ENCODE data around the gene NCKAP1. TPM values are rescaled to one million over a fixed set of nuclear protein-coding genes. Genes with fewer than 3 reads are reported as not detected.
A peak's percentile ranks its signal among the peaks of the same experiment; 100 is the strongest.
"Not testable (repeated sequence)": the region's sequence is repeated elsewhere in the genome, so short reads cannot be mapped to it uniquely, and the experiment has no call there.

NCKAP1 gene
- total and polyA plus RNA-seq, 2 experiments from 2014 or later, result 81.7 to 90.4 TPM

GRCh38 chr2:182982941-182983340 lies 55.3 kb downstream of the NCKAP1 start:
- peak overlapping the region; percentile 71 for H3K27ac ChIP-seq
- peaks cover 60% of the 10 kb centered on the region for H3K36me3 ChIP-seq
- no peak for DNase-seq (ENCODE audit: low read depth in 1 of 2, low spot score in 1 of 2)
- no peaks in the 10 kb centered on the region for H3K27me3 ChIP-seq
- TF ChIP-seq, protein P1, sequence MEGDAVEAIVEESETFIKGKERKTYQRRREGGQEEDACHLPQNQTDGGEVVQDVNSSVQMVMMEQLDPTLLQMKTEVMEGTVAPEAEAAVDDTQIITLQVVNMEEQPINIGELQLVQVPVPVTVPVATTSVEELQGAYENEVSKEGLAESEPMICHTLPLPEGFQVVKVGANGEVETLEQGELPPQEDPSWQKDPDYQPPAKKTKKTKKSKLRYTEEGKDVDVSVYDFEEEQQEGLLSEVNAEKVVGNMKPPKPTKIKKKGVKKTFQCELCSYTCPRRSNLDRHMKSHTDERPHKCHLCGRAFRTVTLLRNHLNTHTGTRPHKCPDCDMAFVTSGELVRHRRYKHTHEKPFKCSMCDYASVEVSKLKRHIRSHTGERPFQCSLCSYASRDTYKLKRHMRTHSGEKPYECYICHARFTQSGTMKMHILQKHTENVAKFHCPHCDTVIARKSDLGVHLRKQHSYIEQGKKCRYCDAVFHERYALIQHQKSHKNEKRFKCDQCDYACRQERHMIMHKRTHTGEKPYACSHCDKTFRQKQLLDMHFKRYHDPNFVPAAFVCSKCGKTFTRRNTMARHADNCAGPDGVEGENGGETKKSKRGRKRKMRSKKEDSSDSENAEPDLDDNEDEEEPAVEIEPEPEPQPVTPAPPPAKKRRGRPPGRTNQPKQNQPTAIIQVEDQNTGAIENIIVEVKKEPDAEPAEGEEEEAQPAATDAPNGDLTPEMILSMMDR (IDR thresholded peaks at IDR 0.05; ENCODE audit: low read depth, low read length), result no peak
- H3K4me3 ChIP-seq, result no peak overlapping the region
- no peaks in the 10 kb centered on the region for H3K9me3 ChIP-seq (ENCODE audit: low read depth)
- H3K4me1 ChIP-seq (ENCODE audit: low read depth), result no peaks in the 10 kb centered on the region

- DNase-seq (ENCODE audit: low read depth in 1 of 2, low spot score in 1 of 2); H3K4me1 ChIP-seq (ENCODE audit: low read depth); H3K27me3 ChIP-seq; H3K9me3 ChIP-seq (ENCODE audit: low read depth); H3K4me3 ChIP-seq: not testable (repeated sequence)
- Histone ChIP-seq H3K36me3 (peaks cover 67% of the 10 kb centered on the region), H3K27ac (peak overlapping the region; percentile 43)
Measured at GRCh38 chr2:182981475-182981874, 56.8 kb downstream of the NCKAP1 start.

GRCh38 chr2:182980652-182981051 lies 57.6 kb downstream of the NCKAP1 start:
- DNase-seq (ENCODE audit: low read depth in 1 of 2, low spot score in 1 of 2), result no peak
- Histone ChIP-seq H3K36me3 (peaks cover 70% of the 10 kb centered on the region), H3K4me3 (no peak overlapping the region), H3K4me1 (ENCODE audit: low read depth) (no peaks in the 10 kb centered on the region), H3K9me3 (ENCODE audit: low read depth) (no peaks in the 10 kb centered on the region), H3K27ac (peak overlapping the region; percentile 43), H3K27me3 (no peaks in the 10 kb centered on the region)
- TF ChIP-seq, protein P1 (IDR thresholded peaks at IDR 0.05; ENCODE audit: low read depth, low read length), result no peak

- peak; percentile 52 to 59 for DNase-seq (ENCODE audit: low read depth in 1 of 2, low spot score in 1 of 2)
- no peak overlapping the region for H3K27ac ChIP-seq
- H3K27me3 ChIP-seq, result no peaks in the 10 kb centered on the region
- H3K4me3 ChIP-seq, result no peak overlapping the region
- TF ChIP-seq, protein P1 (IDR thresholded peaks at IDR 0.05; ENCODE audit: low read depth, low read length), result peak; percentile 46
- H3K4me1 ChIP-seq (ENCODE audit: low read depth), result no peaks in the 10 kb centered on the region
- no peaks in the 10 kb centered on the region for H3K9me3 ChIP-seq (ENCODE audit: low read depth)
- H3K36me3 ChIP-seq, result peaks cover 68% of the 10 kb centered on the region
Measured at GRCh38 chr2:182980115-182980514, 58.1 kb downstream of the NCKAP1 start.

- H3K36me3 ChIP-seq, result peaks cover 63% of the 10 kb centered on the region
- TF ChIP-seq, protein P1 (IDR thresholded peaks at IDR 0.05; ENCODE audit: low read depth, low read length), result no peak
Measured at GRCh38 chr2:182977463-182977862, 60.8 kb downstream of the NCKAP1 start.

DNA sequence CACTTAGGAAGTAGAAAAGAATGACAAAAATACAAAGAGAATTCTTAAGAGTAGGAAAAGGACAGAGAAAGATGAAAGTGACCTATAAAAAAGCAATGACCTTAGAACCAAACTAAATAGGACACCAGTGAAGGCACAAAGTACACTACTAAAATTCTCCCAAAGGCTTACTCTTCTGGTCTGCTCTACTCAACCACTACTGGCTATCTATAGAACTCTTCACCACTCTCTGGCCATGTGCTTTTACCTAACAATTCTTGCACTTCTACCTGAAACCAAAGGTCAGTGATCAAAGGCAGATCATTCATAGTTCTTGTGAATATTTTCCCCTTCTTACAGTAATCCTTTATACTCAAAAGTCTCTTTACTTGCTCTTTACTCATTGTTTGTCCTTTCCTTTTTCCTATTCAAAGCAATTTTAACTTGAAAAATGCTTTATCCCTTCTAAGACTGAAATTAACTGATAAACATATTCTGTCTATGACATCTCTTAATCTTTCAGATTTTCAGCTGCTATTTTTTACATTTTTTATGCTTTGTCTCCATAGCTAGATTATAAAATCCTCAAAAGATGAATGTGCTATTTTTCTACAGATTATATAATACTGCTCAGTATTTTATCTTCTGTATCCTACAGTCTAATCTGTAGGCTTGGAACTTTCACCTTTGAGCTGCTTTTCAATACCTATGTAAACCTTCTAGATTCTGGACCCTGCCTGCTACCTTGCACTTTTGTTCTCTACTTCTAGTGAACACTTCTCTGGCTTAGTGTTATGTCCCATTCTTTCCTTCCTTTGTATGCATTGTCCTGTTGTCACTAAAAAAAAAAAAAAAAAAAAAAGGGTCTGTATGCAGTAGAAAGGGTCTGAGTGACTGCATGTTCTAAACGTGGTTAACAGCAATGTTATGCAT lies 64.6 kb downstream of the NCKAP1 start:
- H3K27me3 ChIP-seq, result no peaks in the 10 kb centered on the region
- H3K9me3 ChIP-seq (ENCODE audit: low read depth), result no peaks in the 10 kb centered on the region
- DNase-seq (ENCODE audit: low read depth in 1 of 2, low spot score in 1 of 2), result no peak
- TF ChIP-seq, protein P1 (IDR thresholded peaks at IDR 0.05; ENCODE audit: low read depth, low read length), result no peak
- no peak overlapping the region for H3K4me3 ChIP-seq
- H3K36me3 ChIP-seq, result peaks cover 40% of the 10 kb centered on the region
- H3K4me1 ChIP-seq (ENCODE audit: low read depth), result no peaks in the 10 kb centered on the region
- peak overlapping the region; percentile 44 for H3K27ac ChIP-seq

More at GRCh38 chr2:182977463-182977862, 60.8 kb downstream of the NCKAP1 start:
- no peak for DNase-seq (ENCODE audit: low read depth in 1 of 2, low spot score in 1 of 2)
- no peaks in the 10 kb centered on the region for H3K9me3 ChIP-seq (ENCODE audit: low read depth)
- H3K4me1 ChIP-seq (ENCODE audit: low read depth), result no peaks in the 10 kb centered on the region
- no peak overlapping the region for H3K27ac ChIP-seq
- H3K27me3 ChIP-seq, result no peaks in the 10 kb centered on the region
- no peak overlapping the region for H3K4me3 ChIP-seq

Measured in cardiac muscle cell (in vitro differentiated cells and primary cell).